Measurements from ENCODE around the gene ZFYVE28. TPM values are rescaled to one million over a fixed set of nuclear protein-coding genes. Genes with fewer than 3 reads are reported as not detected.

The ZFYVE28 gene
- total and polyA plus RNA-seq, 3 experiments from 2014 or later, result 12.9 to 14.8 (median 13.2) TPM

DNA sequence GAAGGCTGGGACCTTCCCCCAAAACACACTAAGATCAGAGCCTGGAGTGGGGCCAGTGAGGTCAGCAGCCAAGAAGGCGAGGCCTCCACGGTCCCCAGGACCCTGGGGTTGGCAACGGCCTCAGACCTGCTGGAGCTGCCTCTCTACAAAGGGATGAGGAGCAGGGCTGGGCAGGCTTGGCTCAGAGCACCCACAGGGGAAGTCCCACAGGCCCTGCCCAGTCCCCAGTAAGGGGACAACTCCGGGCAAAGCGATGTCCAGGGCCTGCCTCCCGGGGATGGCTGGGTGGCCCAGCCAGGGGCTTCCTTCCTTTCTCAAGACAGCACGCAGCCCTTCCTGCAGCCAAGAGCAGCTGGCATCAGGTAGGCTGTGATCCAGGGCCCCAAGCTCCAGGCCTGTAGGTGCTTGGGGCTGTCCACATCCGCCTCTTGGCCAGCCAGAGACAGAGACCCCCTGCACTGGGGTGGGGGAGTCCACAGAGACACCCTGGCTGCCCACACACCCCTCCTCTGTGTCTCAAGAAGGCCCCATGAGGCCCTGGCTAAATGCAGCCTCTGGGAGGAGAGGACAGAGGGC, 162.2 kb downstream of the ZFYVE28 start:
- DNase-seq, result peak in 1 of 5 donors; percentile 45
- H3K9me3 Mint-ChIP-seq, result no peaks in the 10 kb centered on the region
- H3K27me3 ChIP-seq (ENCODE audit: insufficient read depth, low read length, poor library complexity, severe bottlenecking), result no peaks in the 10 kb centered on the region
- POLR2A ChIA-PET, result no interaction called here
- CTCF ChIA-PET, result no interaction called here
- H3K9me3 ChIP-seq (ENCODE audit: low read length), result no peaks in the 10 kb centered on the region
- no peaks in the 10 kb centered on the region for H3K27me3 Mint-ChIP-seq
- H3K4me1 Mint-ChIP-seq, result peaks cover 8 to 37% (median 12%) of the 10 kb centered on the region in 3 donors
- no peak overlapping the region for H3K4me3 ChIP-seq (ENCODE audit: low read length)
- H3K4me1 ChIP-seq (ENCODE audit: insufficient read depth, low read length), result peaks cover 16% of the 10 kb centered on the region
- H3K36me3 Mint-ChIP-seq, result peaks cover 0 to 53% (median 4%) of the 10 kb centered on the region in 3 donors
- no peak overlapping the region for H3K4me3 Mint-ChIP-seq
- no peak overlapping the region for H3K27ac ChIP-seq (ENCODE audit: low read depth, low read length)
- peaks cover 3% of the 10 kb centered on the region for H3K36me3 ChIP-seq (ENCODE audit: insufficient read depth, low read length)
- peak overlapping the region in 1 of 8 donors; percentile 69 for H3K27ac Mint-ChIP-seq

DNA sequence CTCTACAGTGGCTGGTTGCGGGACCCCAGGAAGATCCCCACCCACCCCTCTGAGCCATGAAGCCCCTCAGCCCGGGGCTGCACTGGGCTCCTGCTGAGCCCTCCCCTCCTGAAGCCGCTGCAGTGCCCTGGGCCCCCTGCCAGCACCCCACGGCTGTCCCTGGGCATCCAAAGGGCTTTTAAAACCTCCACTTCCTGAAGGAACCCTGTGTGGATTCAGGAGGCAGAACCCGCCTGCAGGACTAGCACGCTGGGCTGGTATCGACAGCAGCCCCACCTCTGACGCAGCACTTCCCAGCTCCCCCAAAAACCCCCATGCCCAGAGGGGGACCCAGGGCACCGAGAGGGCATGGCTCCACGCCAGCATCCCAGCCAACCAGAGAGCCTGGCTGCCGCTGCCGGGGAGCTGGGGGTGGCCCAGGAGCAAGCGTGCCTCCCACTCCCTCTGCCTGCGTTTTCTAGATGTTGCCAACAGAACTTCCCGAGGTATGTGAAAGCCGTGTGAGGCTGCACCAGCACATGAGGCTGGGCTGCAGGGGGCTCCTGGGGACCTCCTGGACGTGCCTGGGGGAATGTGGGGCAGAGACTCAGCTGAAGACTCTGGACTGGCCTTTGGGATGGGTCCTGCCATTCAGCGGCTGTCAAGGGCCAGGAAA, 162.8 kb downstream of the ZFYVE28 start:
- Histone ChIP-seq H3K36me3 (ENCODE audit: insufficient read depth, low read length) (peaks cover 3% of the 10 kb centered on the region), H3K4me1 (ENCODE audit: insufficient read depth, low read length) (peaks cover 13% of the 10 kb centered on the region), H3K9me3 (ENCODE audit: low read length) (no peaks in the 10 kb centered on the region), H3K4me3 (ENCODE audit: low read length) (no peak overlapping the region), H3K27ac (ENCODE audit: low read depth, low read length) (no peak overlapping the region), H3K27me3 (ENCODE audit: insufficient read depth, low read length, poor library complexity, severe bottlenecking) (no peaks in the 10 kb centered on the region)
- Mint-ChIP-seq H3K4me3 (peak overlapping the region in 1 of 7 donors; percentile 27), H3K36me3 (peaks cover 0 to 56% (median 4%) of the 10 kb centered on the region in 3 donors), H3K27me3 (no peaks in the 10 kb centered on the region), H3K9me3 (no peaks in the 10 kb centered on the region), H3K4me1 (peaks cover 8 to 37% (median 12%) of the 10 kb centered on the region in 3 donors), H3K27ac (peak overlapping the region in 1 of 8 donors; percentile 14)
- peak in 2 of 5 donors; percentile 1 to 40 for DNase-seq
- ChIA-PET POLR2A (no interaction called here), CTCF (no interaction called here)

DNA sequence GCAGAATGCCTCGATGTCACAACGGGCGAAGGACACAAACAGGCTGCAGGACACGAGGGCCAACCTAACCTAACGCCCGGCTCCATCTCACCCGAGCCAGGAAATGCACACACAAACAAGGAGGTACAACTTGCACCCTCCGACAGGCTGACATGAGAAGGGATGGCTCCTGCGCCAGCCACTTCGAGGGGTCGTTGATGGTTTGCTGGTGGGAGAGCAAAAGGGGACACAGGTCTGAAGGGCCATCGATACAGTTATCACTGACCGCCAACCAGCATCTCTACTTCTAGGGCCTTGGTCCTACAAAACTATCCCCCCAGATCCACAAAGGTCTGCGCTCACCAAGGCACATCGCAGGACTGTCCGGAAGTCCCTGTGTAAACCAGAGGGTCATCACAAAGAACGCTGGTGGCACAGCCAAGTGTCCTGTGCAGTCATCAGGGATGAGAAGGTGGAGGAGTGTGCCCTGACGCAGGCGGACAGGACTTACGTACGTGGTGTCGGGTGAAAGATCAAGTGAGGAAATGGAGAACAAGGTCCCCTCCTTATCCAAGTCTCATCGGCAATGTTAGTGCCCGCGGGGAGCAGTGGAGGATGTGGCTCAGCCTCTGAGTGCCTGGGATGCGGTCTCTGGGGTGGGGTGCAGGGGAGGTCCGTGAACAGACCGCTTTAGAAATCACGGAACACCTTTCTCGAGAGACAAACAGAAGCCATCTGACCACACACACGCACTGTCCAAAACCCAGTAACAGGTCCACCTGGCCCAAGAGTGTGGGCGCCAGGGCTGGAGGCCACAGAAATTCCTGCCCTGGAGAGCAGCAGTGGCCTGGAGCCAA, 163.6 kb downstream of the ZFYVE28 start:
- no peaks in the 10 kb centered on the region for H3K27me3 ChIP-seq (ENCODE audit: insufficient read depth, low read length, poor library complexity, severe bottlenecking)
- ChIA-PET POLR2A (no interaction called here), CTCF (interaction anchor here (1.0 kb wide), 1 partner anchor 9 kb away, joined by 3 read pairs; no protein-coding TSS in a partner anchor)
- peaks cover 6% of the 10 kb centered on the region for H3K4me1 ChIP-seq (ENCODE audit: insufficient read depth, low read length)
- Mint-ChIP-seq H3K4me3 (peak overlapping the region in 1 of 7 donors; percentile 52), H3K27ac (peak overlapping the region in 5 of 8 donors; percentile 11 to 77 (median 35)), H3K27me3 (no peaks in the 10 kb centered on the region), H3K9me3 (no peaks in the 10 kb centered on the region), H3K36me3 (peaks cover 0 to 58% (median 4%) of the 10 kb centered on the region in 3 donors), H3K4me1 (peaks cover 6 to 31% (median 12%) of the 10 kb centered on the region in 3 donors)
- H3K27ac ChIP-seq (ENCODE audit: low read depth, low read length), result no peak overlapping the region
- no peak overlapping the region for H3K4me3 ChIP-seq (ENCODE audit: low read length)
- no peaks in the 10 kb centered on the region for H3K9me3 ChIP-seq (ENCODE audit: low read length)
- DNase-seq, result peak in 3 of 5 donors; percentile 0 to 33 (median 0)
- peaks cover 3% of the 10 kb centered on the region for H3K36me3 ChIP-seq (ENCODE audit: insufficient read depth, low read length)

DNA sequence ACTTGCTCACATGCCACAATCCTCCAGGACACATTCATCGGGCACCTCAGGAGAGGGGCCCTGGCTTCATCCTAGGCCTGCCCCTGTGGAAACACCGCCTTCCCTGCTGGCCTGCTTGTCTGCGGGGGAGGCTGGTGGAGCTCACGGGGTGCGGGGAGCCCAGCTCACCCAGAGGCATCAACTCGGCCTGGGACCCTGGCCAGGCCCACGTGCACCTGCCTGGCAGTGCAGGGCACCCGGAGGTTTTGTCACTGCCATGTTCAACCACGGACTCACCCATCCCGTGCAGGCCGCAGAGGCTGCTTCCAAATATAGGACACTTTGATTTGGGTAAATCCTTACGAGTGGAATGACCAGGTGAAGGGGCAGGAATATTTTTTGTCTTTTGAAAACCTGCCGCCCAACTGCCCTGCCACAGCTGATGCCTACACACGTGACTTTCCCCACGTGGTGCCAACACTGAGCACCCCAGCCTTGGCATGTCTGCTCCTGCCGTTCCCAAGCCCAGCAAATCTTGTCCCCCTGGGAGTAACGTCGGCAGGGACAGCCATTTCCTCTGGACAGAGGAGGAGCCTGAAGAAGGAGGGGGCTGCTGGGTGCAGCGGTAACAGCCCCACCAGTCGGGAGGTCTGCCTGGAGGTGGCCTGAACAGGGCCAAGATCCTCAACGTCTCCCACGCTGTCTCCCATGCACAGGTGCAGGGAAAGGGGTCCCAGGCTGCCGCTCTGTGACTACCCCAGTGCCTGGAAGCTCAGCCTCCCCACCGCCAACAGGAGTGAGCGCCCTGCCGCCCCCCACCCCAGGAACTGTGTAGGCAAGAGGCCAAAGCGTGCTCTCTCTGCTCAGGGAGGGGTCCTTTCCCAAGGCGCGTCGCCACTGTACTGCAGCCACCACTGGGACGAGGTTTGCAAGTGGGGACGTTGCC, 165.0 kb downstream of the ZFYVE28 start:
- H3K27ac Mint-ChIP-seq, result peak overlapping the region in 3 of 8 donors; percentile 7 to 77 (median 63)
- no peak overlapping the region for H3K27ac ChIP-seq (ENCODE audit: low read depth, low read length)
- H3K36me3 ChIP-seq (ENCODE audit: insufficient read depth, low read length), result peaks cover 3% of the 10 kb centered on the region
- CTCF ChIA-PET, result no interaction called here
- no peak overlapping the region for H3K4me3 ChIP-seq (ENCODE audit: low read length)
- H3K9me3 ChIP-seq (ENCODE audit: low read length), result no peaks in the 10 kb centered on the region
- H3K4me1 Mint-ChIP-seq, result peaks cover 6 to 25% (median 12%) of the 10 kb centered on the region in 3 donors
- H3K27me3 ChIP-seq (ENCODE audit: insufficient read depth, low read length, poor library complexity, severe bottlenecking), result no peaks in the 10 kb centered on the region
- POLR2A ChIA-PET, result interaction anchor here (0.7 kb wide), 1 partner anchor 159 kb away, joined by 3 read pairs; no protein-coding TSS in a partner anchor
- no peak overlapping the region for H3K4me3 Mint-ChIP-seq
- peak in 2 of 5 donors; percentile 0 to 1 for DNase-seq
- H3K9me3 Mint-ChIP-seq, result no peaks in the 10 kb centered on the region
- peaks cover 0 to 71% (median 4%) of the 10 kb centered on the region in 3 donors for H3K36me3 Mint-ChIP-seq
- no peaks in the 10 kb centered on the region for H3K4me1 ChIP-seq (ENCODE audit: insufficient read depth, low read length)
- no peaks in the 10 kb centered on the region for H3K27me3 Mint-ChIP-seq

DNA sequence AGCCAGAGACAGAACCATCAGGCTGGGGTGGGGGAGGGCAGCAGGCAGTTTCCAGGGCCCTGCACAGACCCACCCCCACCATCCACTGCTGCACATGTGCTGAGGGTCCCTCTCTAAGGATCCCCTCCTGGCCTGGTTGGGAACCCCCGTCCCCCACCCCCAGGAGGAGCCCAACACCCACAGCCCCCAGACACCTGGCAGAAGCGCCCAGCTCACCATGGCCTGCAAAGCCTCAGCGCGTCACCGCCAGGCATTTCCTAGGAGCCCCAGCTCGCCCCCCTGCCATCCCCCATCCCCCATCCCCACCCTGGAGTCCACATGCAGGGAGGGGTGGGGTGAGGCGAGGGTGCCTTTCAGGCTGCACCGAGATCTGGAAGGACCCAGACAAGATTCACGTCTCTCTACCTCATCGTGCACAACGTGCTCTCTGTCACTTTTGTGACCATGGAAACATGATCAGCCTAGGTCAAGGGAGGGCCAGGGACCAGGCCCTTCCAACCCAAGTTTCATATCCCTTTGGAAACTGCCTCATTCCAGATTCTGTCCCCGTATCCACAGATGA, 165.8 kb downstream of the ZFYVE28 start:
- Histone ChIP-seq H3K27me3 (ENCODE audit: insufficient read depth, low read length, poor library complexity, severe bottlenecking) (no peaks in the 10 kb centered on the region), H3K9me3 (ENCODE audit: low read length) (no peaks in the 10 kb centered on the region), H3K27ac (ENCODE audit: low read depth, low read length) (no peak overlapping the region), H3K4me3 (ENCODE audit: low read length) (no peak overlapping the region), H3K36me3 (ENCODE audit: insufficient read depth, low read length) (peaks cover 3% of the 10 kb centered on the region), H3K4me1 (ENCODE audit: insufficient read depth, low read length) (no peaks in the 10 kb centered on the region)
- DNase-seq, result peak in 1 of 5 donors; percentile 0
- H3K4me3 Mint-ChIP-seq, result no peak overlapping the region
- peaks cover 0 to 2% of the 10 kb centered on the region in 2 donors for H3K27me3 Mint-ChIP-seq
- ChIA-PET CTCF (no interaction called here), POLR2A (no interaction called here)
- H3K9me3 Mint-ChIP-seq, result no peaks in the 10 kb centered on the region
- H3K4me1 Mint-ChIP-seq, result peaks cover 6 to 20% (median 12%) of the 10 kb centered on the region in 3 donors
- peak overlapping the region in 3 of 8 donors; percentile 7 to 71 (median 63) for H3K27ac Mint-ChIP-seq
- H3K36me3 Mint-ChIP-seq, result peaks cover 0 to 68% (median 3%) of the 10 kb centered on the region in 3 donors

DNA sequence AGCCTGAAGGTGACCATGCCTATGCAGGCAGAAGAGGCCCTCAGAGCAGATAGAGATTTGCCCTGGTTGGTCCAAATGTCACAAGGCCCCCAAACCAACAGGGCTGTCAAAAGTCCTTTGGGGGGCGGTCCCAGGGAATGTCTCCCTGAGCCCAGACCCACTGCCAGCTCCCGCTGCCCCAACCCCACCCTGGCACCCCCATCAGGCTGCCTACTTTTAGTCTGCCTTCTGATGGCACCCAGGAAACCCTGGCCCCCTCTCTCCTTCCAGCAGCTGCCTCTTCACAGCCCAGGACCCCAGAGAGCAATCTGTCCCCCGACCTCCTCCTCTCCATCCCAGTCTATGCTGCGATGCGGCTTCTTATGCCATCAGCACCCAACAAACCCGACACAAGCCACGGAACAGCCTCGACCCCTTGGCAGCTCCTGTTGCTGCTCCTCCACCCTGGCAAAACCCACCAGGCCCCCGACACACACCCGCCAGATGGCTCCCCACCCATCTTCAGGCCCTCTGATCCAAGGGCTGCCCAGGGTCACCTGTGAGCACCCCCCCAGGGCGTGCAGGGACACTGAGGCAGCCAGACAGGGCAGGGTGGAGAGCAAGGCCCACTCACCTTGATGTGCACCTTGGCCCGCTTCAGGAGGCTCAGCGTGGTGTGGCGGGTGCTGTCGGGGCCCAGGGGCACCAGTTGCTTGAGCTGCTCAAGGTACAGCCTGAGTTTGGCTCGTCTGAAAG, 166.5 kb downstream of the ZFYVE28 start:
- H3K27ac ChIP-seq (ENCODE audit: low read depth, low read length), result no peak overlapping the region
- CTCF ChIA-PET, result no interaction called here
- peaks cover 4 to 14% (median 12%) of the 10 kb centered on the region in 3 donors for H3K4me1 Mint-ChIP-seq

More for the DNA sequence above, 166.5 kb downstream of the ZFYVE28 start:
- DNase-seq, result peak in 1 of 5 donors; percentile 0
- Mint-ChIP-seq H3K4me3 (peak overlapping the region in 2 of 7 donors; percentile 27 to 65), H3K27me3 (peaks cover 0 to 2% of the 10 kb centered on the region in 2 donors), H3K9me3 (no peaks in the 10 kb centered on the region), H3K36me3 (peaks cover 0 to 62% (median 3%) of the 10 kb centered on the region in 3 donors), H3K27ac (peak overlapping the region in 3 of 8 donors; percentile 45 to 69 (median 50))
- POLR2A ChIA-PET, result no interaction called here
- Histone ChIP-seq H3K9me3 (ENCODE audit: low read length) (no peaks in the 10 kb centered on the region), H3K36me3 (ENCODE audit: insufficient read depth, low read length) (peaks cover 3% of the 10 kb centered on the region), H3K4me1 (ENCODE audit: insufficient read depth, low read length) (no peaks in the 10 kb centered on the region), H3K4me3 (ENCODE audit: low read length) (no peak overlapping the region), H3K27me3 (ENCODE audit: insufficient read depth, low read length, poor library complexity, severe bottlenecking) (no peaks in the 10 kb centered on the region)
